IMR-90 (cell line): ENCODE results near the gene DAPK1. TPM values are rescaled to one million over a fixed set of nuclear protein-coding genes. Genes with fewer than 3 reads are reported as not detected.

Experiments used
- ATAC-seq: fragments of 200-7000 bp; cut with Tn5 transposase; 2 replicates; pipeline ENCODE4 v1.9.1; 2020; ENCODE audit warnings: low read depth, mild to moderate bottlenecking, moderate library complexity
- BruUV-seq: library from RNA; stranded (reverse); fragments of 400-500 nt; replicated peaks from 2 replicates; lab custom pipeline; 2021; lab: Mats Ljungman, UMichigan
- CTCF ChIA-PET: fragments of 300-600 bp; formaldehyde crosslinking; extraction: SDS; loops from one replicate; lab custom pipeline; 2021; ENCODE audit warnings: antibody characterized with exemption; lab: Yijun Ruan, JAX
- POLR2A ChIA-PET: fragments of 300-600 bp; sonication (Branson Sonifier 250); formaldehyde crosslinking; loops from one replicate; lab custom pipeline; 2022; ENCODE audit warnings: antibody characterized with exemption; ENCODE audit not compliant: unreplicated experiment; lab: Charles Lee
- DNase-seq: peaks from one replicate; pipeline ENCODE4 v3.0.0; 2013
- H2AFZ ChIP-seq: replicated peaks from 2 replicates; pipeline ENCODE3; 2013; ENCODE audit warnings: low read length, mild to moderate bottlenecking; ENCODE audit not compliant: poor library complexity
- H2AK5ac ChIP-seq: 2 replicates; pipeline ENCODE4 v1.6.1; 2013; ENCODE audit warnings: low read depth, low read length, inconsistent platforms
- H2AK9ac ChIP-seq: replicated peaks from 2 replicates; pipeline ENCODE3; 2013; ENCODE audit warnings: mild to moderate bottlenecking, low read depth, low read length, moderate library complexity; ENCODE audit not compliant: poor library complexity
- H2BK120ac ChIP-seq: 2 replicates; pipeline ENCODE4 v1.6.1; 2013; ENCODE audit warnings: low read depth, low read length, inconsistent platforms
- H2BK15ac ChIP-seq: 3 replicates; pipeline ENCODE4 v1.6.1; 2013; ENCODE audit warnings: low read depth, low read length, inconsistent platforms
- H2BK20ac ChIP-seq: 2 replicates; pipeline ENCODE4 v1.6.1; 2013; ENCODE audit warnings: low read depth, mild to moderate bottlenecking, inconsistent platforms, low read length, moderate library complexity
- H2BK5ac ChIP-seq: 2 replicates; pipeline ENCODE4 v1.6.1; 2013; ENCODE audit warnings: mild to moderate bottlenecking, low read depth, low read length, inconsistent platforms; ENCODE audit not compliant: poor library complexity, severe bottlenecking
- H3K14ac ChIP-seq: replicated peaks from 2 replicates; pipeline ENCODE4 v1.6.1; 2013; ENCODE audit warnings: low read depth, low read length, inconsistent platforms
- H3K18ac ChIP-seq: 2 replicates; pipeline ENCODE4 v1.6.1; 2013; ENCODE audit warnings: low read depth, low read length, control low read depth
- H3K23ac ChIP-seq: 2 replicates; pipeline ENCODE4 v1.6.1; 2013; ENCODE audit warnings: low read depth, low read length, inconsistent platforms
- H3K27ac ChIP-seq: 2 replicates; pipeline ENCODE4 v1.5.1; 2013; ENCODE audit warnings: mild to moderate bottlenecking, control low read depth, low read length; ENCODE audit not compliant: insufficient read depth
- H3K27me3 ChIP-seq: 2 replicates; pipeline ENCODE4 v1.6.1; 2013; ENCODE audit warnings: low read length; ENCODE audit not compliant: control insufficient read depth, insufficient read depth
- H3K36me3 ChIP-seq: 2 replicates; pipeline ENCODE4 v1.6.1; 2013; ENCODE audit warnings: low read length, mixed read lengths; ENCODE audit not compliant: control insufficient read depth, insufficient read depth
- H3K4ac ChIP-seq: 2 replicates; pipeline ENCODE4 v1.6.1; 2013; ENCODE audit warnings: low read depth, low read length, inconsistent platforms
- H3K4me1 ChIP-seq: 2 replicates; pipeline ENCODE4 v1.6.1; 2013; ENCODE audit warnings: low read length, mixed read lengths; ENCODE audit not compliant: control insufficient read depth, insufficient read depth
- H3K4me2 ChIP-seq: 2 replicates; pipeline ENCODE4 v1.6.1; 2013; ENCODE audit warnings: low read depth, mild to moderate bottlenecking, control low read depth, low read length, moderate library complexity
- H3K4me3 ChIP-seq: 2 replicates; pipeline ENCODE4 v1.5.1; 2013; ENCODE audit warnings: low read depth, mild to moderate bottlenecking, control low read depth, low read length, moderate library complexity; ENCODE audit not compliant: insufficient read depth
- H3K56ac ChIP-seq: 2 replicates; pipeline ENCODE4 v1.6.1; 2013; ENCODE audit warnings: low read length, inconsistent platforms; ENCODE audit not compliant: insufficient read depth; ENCODE audit errors: extremely low read depth
- H3K79me1 ChIP-seq, 2 experiments: 2 replicates each; pipeline ENCODE4 v1.6.1; 2013; ENCODE audit warnings: low read length in 2 of 2, inconsistent platforms in 1 of 2, low read depth in 1 of 2
- H3K9ac ChIP-seq: 2 replicates; pipeline ENCODE4 v1.6.1; 2013; ENCODE audit warnings: low read depth, low read length, control low read depth
- H3K9me1 ChIP-seq: 2 replicates; pipeline ENCODE4 v1.6.1; 2013; ENCODE audit warnings: low read length, inconsistent platforms; ENCODE audit not compliant: insufficient read depth
- H3K9me3 ChIP-seq: 2 replicates; pipeline ENCODE4 v1.6.1; 2013; ENCODE audit warnings: low read length; ENCODE audit not compliant: control insufficient read depth, insufficient read depth
- H4K20me1 ChIP-seq: 2 replicates; pipeline ENCODE4 v1.6.1; 2013; ENCODE audit warnings: low read length, inconsistent platforms; ENCODE audit not compliant: insufficient read depth
- H4K5ac ChIP-seq: 2 replicates; pipeline ENCODE4 v1.6.1; 2013; ENCODE audit warnings: mild to moderate bottlenecking, low read depth, low read length, control low read depth
- H4K8ac ChIP-seq, 2 experiments: 2 replicates each; pipeline ENCODE4 v1.6.1; 2013; ENCODE audit warnings: low read depth in 2 of 2, low read length in 2 of 2, control low read depth in 1 of 2, inconsistent platforms in 1 of 2
- H4K91ac ChIP-seq: 2 replicates; pipeline ENCODE4 v1.6.1; 2013; ENCODE audit warnings: low read depth, low read length, inconsistent platforms; ENCODE audit not compliant: insufficient read depth
- BHLHE40 ChIP-seq: fragments of 150-350 bp; IDR thresholded peaks from 2 replicates; pipeline ENCODE4 v1.6.1; 2016; ENCODE audit warnings: mild to moderate bottlenecking, low read depth, low read length
- CEBPB ChIP-seq: IDR thresholded peaks from 2 replicates; pipeline ENCODE4 v1.6.1; 2012; ENCODE audit warnings: low read depth, low read length, improper control_type of control experiment
- CHD1 ChIP-seq: IDR thresholded peaks from 2 replicates; pipeline ENCODE4 v1.6.1; 2012; ENCODE audit warnings: low read depth, low read length, improper control_type of control experiment
- FOS ChIP-seq: fragments of 150-350 bp; IDR thresholded peaks from 2 replicates; pipeline ENCODE4 v1.6.1; 2016; ENCODE audit warnings: low read depth, low read length
- MAFK ChIP-seq: IDR thresholded peaks from 2 replicates; pipeline ENCODE4 v1.6.1; 2012; ENCODE audit warnings: low read depth, low read length, improper control_type of control experiment
- MXI1 ChIP-seq: IDR thresholded peaks from 2 replicates; pipeline ENCODE4 v1.6.1; 2012; ENCODE audit warnings: low read depth, mild to moderate bottlenecking, low read length, moderate library complexity, borderline replicate concordance
- NFE2L2 ChIP-seq: fragments of 150-350 bp; IDR thresholded peaks from 2 replicates; pipeline ENCODE4 v1.6.1; 2016; ENCODE audit warnings: low read depth, mild to moderate bottlenecking, low read length
- RAD21 ChIP-seq: IDR thresholded peaks from 2 replicates; pipeline ENCODE4 v1.6.1; 2012; ENCODE audit warnings: low read length, improper control_type of control experiment
- RFX5 ChIP-seq: IDR thresholded peaks from 2 replicates; pipeline ENCODE4 v1.8.0; 2012; ENCODE audit warnings: low read depth, mild to moderate bottlenecking, low read length, moderate library complexity
- SMC3 ChIP-seq: fragments of 150-350 bp; IDR thresholded peaks from 2 replicates; pipeline ENCODE4 v1.6.1; 2016; ENCODE audit warnings: low read depth, mild to moderate bottlenecking, antibody characterized with exemption, low read length, moderate library complexity
- WGBS, 2 experiments: methylation state at CpG; one replicate each; pipeline versions ENCODE4 v1.1.5 to v1.1.7; 2013; ENCODE audit warnings: missing lambda C conversion rate in 2 of 2; ENCODE audit not compliant: insufficient read length in 1 of 2; ENCODE audit errors: extremely low coverage in 2 of 2; 5-methylcytosine and 5-hydroxymethylcytosine counted together
- dilution Hi-C: fragments of 300-500 bp; cut with HindIII; formaldehyde crosslinking; loops from one replicate; pipeline ENCODE4 v1.14.3; 2018; ENCODE audit warnings: low sequenced_read_pairs; ENCODE audit not compliant: unreplicated experiment
- in situ Hi-C: fragments of 300-500 bp; cut with MboI; formaldehyde crosslinking; loops from 3 replicates; pipeline ENCODE4 v1.14.3; 2019; ENCODE audit warnings: low sequenced_read_pairs, inconsistent platforms, mixed read lengths
- intact Hi-C: fragments of 100-400 bp; cut with micrococcal nuclease; formaldehyde crosslinking; loops from 2 replicates; pipeline ENCODE4 v1.10.0; 2022
- polyA plus RNA-seq, 3 experiments: library from polyadenylated mRNA; depleted of rRNA; stranded (reverse); fragments of >200 nt; gene quantifications; 2 replicates each; pipeline ENCODE4 v1.2.3, GENCODE V29; 2012; ENCODE audit warnings: low replicate concordance in 1 of 3
- total RNA-seq: library from RNA; depleted of rRNA; stranded (reverse); fragments of >200 nt; gene quantifications from 2 replicates; pipeline ENCODE4 v1.2.3, GENCODE V29; 2012
- TF ChIP-seq, protein P1 (sequence below): fragments of 150-350 bp; IDR thresholded peaks from 2 replicates; pipeline ENCODE4 v1.6.1; 2016; ENCODE audit warnings: low read depth, mild to moderate bottlenecking, low read length, moderate library complexity, borderline replicate concordance
- TF ChIP-seq, protein P2 (sequence below): conservative IDR thresholded peaks from 2 replicates; pipeline ENCODE4 v1.5.1; 2012; ENCODE audit warnings: mild to moderate bottlenecking, low read depth, low read length, improper control_type of control experiment

DAPK1 gene
- total and polyA plus RNA-seq, 2 of the 4 experiments (the other 2 are of a cell fraction): under 0.01 to 0.03 TPM

DNA sequence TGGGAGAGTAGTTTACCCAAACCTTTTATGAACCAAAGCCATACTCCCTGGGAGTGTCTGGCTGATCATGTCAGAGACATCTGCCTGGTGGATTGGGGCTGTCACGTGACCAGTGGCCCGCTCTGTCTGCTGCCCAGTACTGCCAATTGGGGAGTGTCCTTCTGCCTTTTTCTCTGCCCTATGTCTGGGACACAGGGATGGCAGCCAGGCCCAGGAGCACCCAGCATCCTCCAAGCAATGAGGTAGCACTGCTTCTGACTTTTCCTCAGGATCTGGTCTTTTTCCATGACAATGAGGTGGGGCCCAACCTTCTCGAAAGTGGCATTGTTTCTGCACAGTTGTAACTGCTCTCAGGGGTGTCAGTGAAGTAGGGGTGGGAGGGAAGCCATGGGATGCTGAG lies 21.8 kb downstream of the DAPK1 start:
- no peak overlapping the region for H3K9ac ChIP-seq
- H2BK20ac ChIP-seq: no peak overlapping the region
- no peak overlapping the region for H3K4me3 ChIP-seq
- H4K8ac ChIP-seq: no peak overlapping the region
- WGBS, 2 experiments: no CpG with 5 or more reads among the region's 3 CpGs
- H2BK15ac ChIP-seq: no peak overlapping the region
- BruUV-seq: no TSS peak
- no peak overlapping the region for H2BK5ac ChIP-seq
- H2BK120ac ChIP-seq: no peak overlapping the region
- H2AK5ac ChIP-seq: no peak overlapping the region
- H3K56ac ChIP-seq: no peak overlapping the region
- no peak overlapping the region for H3K4ac ChIP-seq
- H3K79me1 ChIP-seq: no peaks in the 10 kb centered on the region
- CTCF ChIA-PET: no interaction called here
- H3K4me1 ChIP-seq: no peaks in the 10 kb centered on the region
- H3K18ac ChIP-seq: no peak overlapping the region
- dilution Hi-C loops: no loop called here
- intact Hi-C loops: no loop called here
- H4K91ac ChIP-seq: no peak overlapping the region
- H4K5ac ChIP-seq: no peak overlapping the region
- H3K4me2 ChIP-seq: no peak overlapping the region
- no peak overlapping the region for H3K14ac ChIP-seq
- H2AK9ac ChIP-seq: no peak overlapping the region
- H3K23ac ChIP-seq: no peak overlapping the region
- H3K27me3 ChIP-seq: peaks cover 1% of the 10 kb centered on the region; the same call in 1 of the 2 replicates
- H3K9me1 ChIP-seq: no peaks in the 10 kb centered on the region
- DNase-seq (no peak), ATAC-seq (no peak)
- POLR2A ChIA-PET: no interaction called here
- no peaks in the 10 kb centered on the region for H3K36me3 ChIP-seq
- no peak overlapping the region for H3K27ac ChIP-seq
- H4K20me1 ChIP-seq: no peaks in the 10 kb centered on the region
- TF ChIP-seq, protein P1, sequence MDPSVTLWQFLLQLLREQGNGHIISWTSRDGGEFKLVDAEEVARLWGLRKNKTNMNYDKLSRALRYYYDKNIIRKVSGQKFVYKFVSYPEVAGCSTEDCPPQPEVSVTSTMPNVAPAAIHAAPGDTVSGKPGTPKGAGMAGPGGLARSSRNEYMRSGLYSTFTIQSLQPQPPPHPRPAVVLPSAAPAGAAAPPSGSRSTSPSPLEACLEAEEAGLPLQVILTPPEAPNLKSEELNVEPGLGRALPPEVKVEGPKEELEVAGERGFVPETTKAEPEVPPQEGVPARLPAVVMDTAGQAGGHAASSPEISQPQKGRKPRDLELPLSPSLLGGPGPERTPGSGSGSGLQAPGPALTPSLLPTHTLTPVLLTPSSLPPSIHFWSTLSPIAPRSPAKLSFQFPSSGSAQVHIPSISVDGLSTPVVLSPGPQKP: no peak
- TF ChIP-seq BHLHE40 (no peak), SMC3 (no peak), RFX5 (no peak), FOS (no peak), MXI1 (no peak), RAD21 (no peak), CEBPB (no peak), MAFK (no peak), CHD1 (no peak), NFE2L2 (no peak)
- TF ChIP-seq, protein P2, sequence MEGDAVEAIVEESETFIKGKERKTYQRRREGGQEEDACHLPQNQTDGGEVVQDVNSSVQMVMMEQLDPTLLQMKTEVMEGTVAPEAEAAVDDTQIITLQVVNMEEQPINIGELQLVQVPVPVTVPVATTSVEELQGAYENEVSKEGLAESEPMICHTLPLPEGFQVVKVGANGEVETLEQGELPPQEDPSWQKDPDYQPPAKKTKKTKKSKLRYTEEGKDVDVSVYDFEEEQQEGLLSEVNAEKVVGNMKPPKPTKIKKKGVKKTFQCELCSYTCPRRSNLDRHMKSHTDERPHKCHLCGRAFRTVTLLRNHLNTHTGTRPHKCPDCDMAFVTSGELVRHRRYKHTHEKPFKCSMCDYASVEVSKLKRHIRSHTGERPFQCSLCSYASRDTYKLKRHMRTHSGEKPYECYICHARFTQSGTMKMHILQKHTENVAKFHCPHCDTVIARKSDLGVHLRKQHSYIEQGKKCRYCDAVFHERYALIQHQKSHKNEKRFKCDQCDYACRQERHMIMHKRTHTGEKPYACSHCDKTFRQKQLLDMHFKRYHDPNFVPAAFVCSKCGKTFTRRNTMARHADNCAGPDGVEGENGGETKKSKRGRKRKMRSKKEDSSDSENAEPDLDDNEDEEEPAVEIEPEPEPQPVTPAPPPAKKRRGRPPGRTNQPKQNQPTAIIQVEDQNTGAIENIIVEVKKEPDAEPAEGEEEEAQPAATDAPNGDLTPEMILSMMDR: no peak
- in situ Hi-C loops: no loop called here
- H3K9me3 ChIP-seq: peaks cover 3% of the 10 kb centered on the region; the same call in 1 of the 2 replicates
- no peak overlapping the region for H2AFZ ChIP-seq
